HG03575 (cell line): ENCODE measurements around the gene CERS3.

ENCODE experiments used
- ATAC-seq: cut with Tn5 transposase; IDR thresholded peaks from one replicate; pipeline ENCODE4 v1.9.1; 2021; ENCODE audit not compliant: unreplicated experiment, insufficient number of reproducible peaks, low FRiP score; ENCODE audit errors: extremely low read depth

CERS3 gene

DNA sequence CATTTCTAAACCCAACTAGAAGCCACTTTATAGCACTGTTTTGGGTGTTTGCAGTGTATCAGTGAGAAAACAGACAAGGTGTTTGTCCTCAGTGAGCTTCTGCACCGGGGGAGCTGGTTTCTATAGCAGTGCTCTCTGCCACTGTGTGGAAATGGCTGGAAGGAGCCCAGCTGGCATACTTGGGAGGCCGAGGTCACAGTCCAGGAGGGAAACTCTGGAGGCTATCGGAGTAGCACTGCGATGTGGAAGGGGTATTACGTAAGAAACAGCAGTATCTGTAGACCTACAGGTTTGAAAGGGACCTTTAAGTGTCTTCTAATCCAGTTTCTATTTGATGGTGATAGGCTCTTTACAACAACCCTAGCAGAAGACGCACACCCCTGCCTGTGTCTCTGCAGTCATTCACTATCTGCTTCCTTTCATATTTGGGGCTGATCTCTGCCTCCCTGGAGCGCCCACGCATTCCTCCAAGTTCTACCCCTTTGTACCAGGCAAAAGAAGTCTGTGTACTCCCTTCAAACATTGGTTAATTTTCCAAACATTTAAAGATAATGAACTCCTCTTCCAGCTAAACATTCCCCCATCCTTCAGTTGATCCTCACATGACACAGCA lies 99.5 kb downstream of the CERS3 start:
- ATAC-seq = no peak

GRCh38 chr15:100426937-100427336 lies 101.8 kb downstream of the CERS3 start:
- ATAC-seq = no peak

GRCh38 chr15:100405179-100405578 lies 123.6 kb downstream of the CERS3 start:
- no peak for ATAC-seq

- no peak for ATAC-seq
Measured at GRCh38 chr15:100400996-100401395, 127.8 kb downstream of the CERS3 start.

GRCh38 chr15:100394736-100395440 lies 133.9 kb downstream of the CERS3 start:
- ATAC-seq = no peak

DNA sequence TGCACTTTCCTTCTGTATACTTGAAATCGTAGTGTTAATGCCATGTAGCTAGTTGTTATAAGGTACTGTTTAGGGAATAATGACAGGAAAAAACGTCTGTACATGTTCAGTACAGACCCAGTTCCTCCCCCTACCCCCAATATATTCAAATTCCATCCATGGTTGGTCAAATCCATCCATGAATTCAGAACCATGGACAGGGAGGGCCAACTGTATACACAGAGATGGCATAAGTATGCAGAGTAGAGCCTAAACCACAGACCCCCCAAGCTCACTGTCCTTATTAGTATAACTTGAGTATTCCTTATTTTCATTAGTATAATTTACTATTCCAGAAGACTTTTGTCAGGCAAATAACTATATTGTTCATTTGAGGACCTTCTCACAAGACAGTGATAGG lies 135.7 kb downstream of the CERS3 start:
- ATAC-seq = no peak

DNA sequence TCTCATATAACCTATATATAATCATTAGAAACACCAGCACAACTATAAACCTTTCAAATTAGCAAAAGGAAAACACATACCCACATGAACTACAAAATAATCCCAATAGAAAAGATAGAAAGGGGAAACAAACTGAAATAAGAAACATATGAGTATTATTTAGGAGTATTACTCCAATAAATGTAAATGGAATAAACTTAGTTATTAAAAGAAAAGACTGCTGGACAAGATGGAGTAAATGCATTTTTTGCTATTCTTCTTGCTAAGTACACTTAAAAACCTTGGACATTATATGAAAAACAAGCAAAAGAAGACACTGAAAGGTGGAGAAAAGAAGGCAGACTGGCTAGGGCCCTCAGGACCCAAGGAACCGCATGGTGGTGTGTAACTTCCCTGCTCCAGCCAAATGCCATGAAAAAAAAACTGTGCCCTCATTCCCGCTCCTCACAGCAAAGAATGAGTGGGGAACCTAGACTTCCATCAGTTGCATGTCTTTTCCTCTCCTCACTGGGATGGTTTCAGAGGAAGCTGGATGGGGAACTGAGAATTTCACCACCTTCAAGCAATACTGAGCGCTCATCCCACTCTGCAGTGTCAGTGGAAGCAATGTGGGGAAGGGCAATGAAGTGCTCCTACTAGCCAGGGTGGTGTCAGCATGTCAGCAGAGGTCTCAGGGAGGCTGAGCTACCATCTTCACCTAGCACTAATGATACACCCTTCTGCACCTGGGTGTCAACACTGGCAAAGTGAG lies 143.3 kb downstream of the CERS3 start:
- ATAC-seq = no peak

DNA sequence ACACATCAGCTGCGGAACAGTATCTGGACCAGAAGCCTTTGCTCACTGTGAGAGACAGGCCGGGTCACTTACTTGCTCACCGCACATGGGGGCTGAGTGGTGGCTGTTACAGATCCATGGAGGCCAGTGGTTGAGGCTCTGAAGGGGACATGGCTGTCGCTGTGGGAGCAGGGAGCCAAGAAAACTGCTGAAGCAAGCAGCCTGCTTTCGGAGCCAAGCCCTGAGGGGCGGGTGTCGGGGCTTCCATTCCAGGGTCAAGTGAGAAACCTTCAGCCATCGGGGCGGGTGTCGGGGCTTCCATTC lies 144.7 kb downstream of the CERS3 start:
- no peak for ATAC-seq

DNA sequence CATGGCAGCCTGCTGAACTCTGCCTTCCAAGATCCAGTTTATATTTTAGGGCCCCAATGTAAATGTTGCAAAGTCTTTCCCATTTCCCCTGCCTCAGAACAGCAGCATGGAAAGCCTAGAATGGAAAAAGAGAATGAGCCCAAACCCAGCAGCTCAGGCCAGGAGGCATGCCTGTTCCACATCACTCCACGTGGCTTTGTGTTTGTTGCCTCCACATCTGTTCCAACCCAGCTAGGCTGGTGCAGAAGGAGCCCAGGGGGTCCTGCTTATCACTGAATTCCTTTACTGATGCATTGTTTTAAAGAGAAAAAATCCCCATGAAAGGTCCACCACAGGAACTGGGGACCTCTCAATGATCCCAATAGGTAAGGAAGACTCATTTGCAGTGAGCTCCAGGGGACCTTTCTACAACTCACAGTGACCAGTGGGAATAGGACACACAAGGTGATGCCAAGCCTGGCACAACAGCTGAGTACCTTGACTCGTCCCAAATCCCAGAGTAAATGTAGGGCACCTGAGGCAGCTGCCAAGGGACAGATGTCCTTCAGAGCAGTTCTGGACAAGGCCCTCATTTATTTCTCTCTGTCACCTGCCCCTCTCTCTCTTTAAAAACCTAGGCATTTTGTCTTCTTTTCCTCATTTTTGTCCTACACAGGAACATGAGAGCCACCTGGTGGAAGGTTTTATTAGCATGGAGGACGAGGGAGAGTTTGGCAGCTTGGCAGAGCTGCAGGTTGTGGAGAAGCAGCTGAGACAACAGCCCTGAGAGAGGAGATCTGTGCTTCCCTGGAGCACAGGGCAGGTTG lies 145.2 kb downstream of the CERS3 start:
- no peak for ATAC-seq

GRCh38 chr15:100373942-100374341 lies 154.8 kb downstream of the CERS3 start:
- ATAC-seq = no peak

GRCh38 chr15:100373120-100373896 lies 155.4 kb downstream of the CERS3 start:
- no peak for ATAC-seq

GRCh38 chr15:100372739-100373119 lies 156.0 kb downstream of the CERS3 start:
- ATAC-seq = no peak

GRCh38 chr15:100355342-100355741 lies 173.4 kb downstream of the CERS3 start:
- ATAC-seq = no peak

DNA sequence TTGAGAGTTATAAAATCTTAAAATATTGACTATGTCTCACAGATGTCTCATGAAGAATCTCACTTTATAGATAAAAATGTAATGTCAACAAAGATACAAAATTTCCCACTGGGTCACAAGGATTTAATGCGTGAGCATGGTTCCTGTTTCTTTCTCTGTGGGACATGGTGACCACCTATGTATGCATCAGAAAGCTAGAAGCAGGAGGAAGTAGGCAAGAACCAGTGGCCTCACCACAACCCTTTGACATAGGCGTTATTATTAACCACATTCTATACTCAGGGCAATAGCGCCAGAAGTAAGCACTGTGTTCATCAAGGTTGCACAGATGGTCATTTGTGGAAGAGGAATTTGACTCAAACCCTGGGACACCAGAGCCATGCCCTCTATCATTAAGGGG lies 175.3 kb downstream of the CERS3 start:
- ATAC-seq = no peak

- no peak for ATAC-seq
Measured at GRCh38 chr15:100350434-100351226, 178.1 kb downstream of the CERS3 start.
